ENCODE measurements around the gene GTF3C4. TPM values are rescaled to one million over a fixed set of nuclear protein-coding genes. Genes with fewer than 3 reads are reported as not detected.
"Not testable (repeated sequence)": the region's sequence is repeated elsewhere in the genome, so short reads cannot be mapped to it uniquely, and the experiment has no call there.

GTF3C4 gene
- polyA plus RNA-seq, 6 donors from 2014 or later: 3.3 to 4.6 (median 3.9) TPM

DNA sequence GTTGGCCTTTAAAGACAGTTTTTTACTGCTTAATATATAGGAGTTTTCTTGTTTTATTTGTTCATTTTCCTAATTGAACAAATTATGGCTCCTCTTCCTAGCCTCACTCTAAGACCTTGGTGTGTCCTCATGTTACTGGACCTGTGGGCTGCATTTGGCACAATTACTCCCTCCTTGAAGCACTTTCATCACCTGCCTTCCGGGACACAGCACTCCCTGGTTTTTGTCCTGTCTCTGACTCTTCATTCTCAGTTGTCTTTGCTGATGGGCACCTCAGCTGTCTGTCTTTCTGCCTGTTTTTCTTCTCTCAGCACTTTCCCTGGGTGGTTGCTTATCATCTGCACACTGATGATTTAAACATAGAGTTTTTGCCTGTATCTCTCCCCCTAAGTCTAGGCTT lies 13.6 kb downstream of the GTF3C4 start:
- ATAC-seq (ENCODE audit: low read depth in 2 of 2): no peak
- H3K4me3 Mint-ChIP-seq: no peak overlapping the region
- H3K36me3 Mint-ChIP-seq: peaks cover 21 to 36% of the 10 kb centered on the region in 2 donors
- no peaks in the 10 kb centered on the region for H3K27me3 Mint-ChIP-seq
- H3K27ac Mint-ChIP-seq: peak overlapping the region in 1 of 6 donors; percentile 58
- H3K4me1 Mint-ChIP-seq: peaks cover 5 to 7% (median 6%) of the 10 kb centered on the region in 3 donors
- no peaks in the 10 kb centered on the region for H3K9me3 Mint-ChIP-seq
- no peak for DNase-seq

DNA sequence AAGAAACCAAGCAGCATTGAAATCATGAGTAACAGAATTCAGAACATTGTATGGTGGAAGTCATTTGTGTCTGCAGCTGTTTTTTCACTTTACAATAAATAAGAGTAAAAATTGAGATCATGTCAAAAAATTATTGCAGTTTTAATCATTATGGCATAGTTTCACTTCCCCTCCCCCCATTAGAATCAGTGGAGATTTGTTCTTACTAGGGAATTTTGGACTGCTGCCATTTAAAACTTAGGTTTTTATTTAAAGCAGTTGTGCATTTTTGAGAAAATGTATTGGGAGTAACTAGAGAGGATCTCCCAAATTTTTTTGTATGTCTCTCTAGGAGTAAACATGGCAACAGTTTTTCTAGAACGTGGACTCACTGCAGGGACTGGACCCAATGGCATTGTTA lies 20.4 kb downstream of the GTF3C4 start:
- H3K27ac Mint-ChIP-seq: no peak overlapping the region
- peaks cover 15 to 26% of the 10 kb centered on the region in 2 donors for H3K36me3 Mint-ChIP-seq
- DNase-seq (no peak), ATAC-seq (ENCODE audit: low read depth in 2 of 2) (no peak)
- H3K9me3 Mint-ChIP-seq: peaks cover 0 to 6% (median 0%) of the 10 kb centered on the region in 7 donors
- no peaks in the 10 kb centered on the region for H3K4me1 Mint-ChIP-seq
- no peaks in the 10 kb centered on the region for H3K27me3 Mint-ChIP-seq
- H3K4me3 Mint-ChIP-seq: no peak overlapping the region

DNA sequence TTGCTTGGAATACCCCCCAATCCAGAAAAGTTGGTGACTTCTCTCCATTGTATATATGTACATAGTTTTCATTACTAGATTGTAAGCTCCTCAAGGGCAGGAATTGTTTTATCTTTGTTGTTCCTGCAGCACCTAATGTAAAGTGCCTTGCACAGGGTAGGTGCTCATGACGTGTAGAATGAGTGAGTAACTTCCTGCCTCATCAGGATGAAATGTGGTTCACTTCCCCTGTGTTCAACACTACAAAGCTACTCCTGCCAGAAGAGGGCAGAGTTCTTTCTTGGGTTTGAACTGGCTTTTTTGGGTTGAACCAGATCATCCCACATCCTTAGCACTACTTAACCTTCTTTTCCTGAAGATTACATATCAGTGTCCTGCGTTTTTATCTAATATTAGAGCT lies 23.9 kb downstream of the GTF3C4 start:
- Mint-ChIP-seq H3K27ac (no peak overlapping the region), H3K27me3 (peaks cover 0 to 9% (median 0%) of the 10 kb centered on the region in 3 donors), H3K4me1 (no peaks in the 10 kb centered on the region)

DNA sequence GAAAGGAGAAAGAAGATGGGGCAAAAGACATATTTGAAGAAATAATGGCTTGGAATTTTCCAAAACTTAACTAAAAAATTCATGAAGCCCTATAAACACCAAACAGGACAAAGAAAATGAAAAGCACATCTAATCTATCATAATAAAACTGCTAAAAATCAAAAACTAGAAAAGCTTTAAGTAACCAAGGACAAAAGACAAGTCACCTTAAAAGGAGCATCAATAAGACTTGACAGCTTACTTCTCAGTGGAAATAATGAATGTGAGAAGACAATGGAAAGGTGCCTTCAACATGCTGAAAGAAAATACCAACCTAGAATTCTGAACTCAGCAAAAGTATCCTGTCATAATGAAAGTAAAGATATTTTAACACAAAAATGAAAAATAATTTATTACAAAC lies 27.0 kb downstream of the GTF3C4 start:
- no peak overlapping the region for H3K4me3 Mint-ChIP-seq
- peaks cover 0 to 9% (median 0%) of the 10 kb centered on the region in 3 donors for H3K27me3 Mint-ChIP-seq
- peaks cover 21 to 23% of the 10 kb centered on the region in 2 donors for H3K36me3 Mint-ChIP-seq
- H3K9me3 Mint-ChIP-seq: peaks cover 4 to 31% (median 25%) of the 10 kb centered on the region in 7 donors
- H3K27ac Mint-ChIP-seq: peak overlapping the region in 1 of 6 donors; percentile 67
- ATAC-seq (ENCODE audit: low read depth in 2 of 2): no peak
- no peaks in the 10 kb centered on the region for H3K4me1 Mint-ChIP-seq
- no peak for DNase-seq

More for the DNA sequence above, 23.9 kb downstream of the GTF3C4 start:
- ATAC-seq (ENCODE audit: low read depth in 2 of 2) (peak; percentile 72 to 86), DNase-seq (no peak)
- Mint-ChIP-seq H3K4me3 (no peak overlapping the region), H3K36me3 (peaks cover 23 to 32% of the 10 kb centered on the region in 2 donors), H3K9me3 (peaks cover 4 to 31% (median 25%) of the 10 kb centered on the region in 7 donors)

GRCh38 chr9:132698989-132699388 lies 28.7 kb downstream of the GTF3C4 start:
- DNase-seq (no peak), ATAC-seq (ENCODE audit: low read depth in 2 of 2) (no peak)
- H3K36me3 Mint-ChIP-seq: peaks cover 21 to 23% of the 10 kb centered on the region in 2 donors
- peaks cover 4 to 31% (median 25%) of the 10 kb centered on the region in 7 donors for H3K9me3 Mint-ChIP-seq
- H3K27me3 Mint-ChIP-seq: peaks cover 0 to 20% (median 4%) of the 10 kb centered on the region in 3 donors
- H3K27ac Mint-ChIP-seq: no peak overlapping the region
- no peaks in the 10 kb centered on the region for H3K4me1 Mint-ChIP-seq
- no peak overlapping the region for H3K4me3 Mint-ChIP-seq

GRCh38 chr9:132699956-132700355 lies 29.7 kb downstream of the GTF3C4 start:
- Mint-ChIP-seq H3K36me3 (peaks cover 21 to 23% of the 10 kb centered on the region in 2 donors), H3K4me1 (no peaks in the 10 kb centered on the region), H3K4me3 (no peak overlapping the region), H3K27me3 (peaks cover 0 to 24% (median 4%) of the 10 kb centered on the region in 3 donors), H3K27ac (no peak overlapping the region), H3K9me3 (peaks cover 4 to 31% (median 25%) of the 10 kb centered on the region in 7 donors)
- DNase-seq (no peak), ATAC-seq (ENCODE audit: low read depth in 2 of 2) (no peak)

GRCh38 chr9:132702254-132702653 lies 32.0 kb downstream of the GTF3C4 start:
- ATAC-seq (ENCODE audit: low read depth in 2 of 2): no peak
- DNase-seq: no peak
- H3K27ac Mint-ChIP-seq: no peak overlapping the region
- no peaks in the 10 kb centered on the region for H3K4me1 Mint-ChIP-seq
- H3K36me3 Mint-ChIP-seq: peaks cover 10 to 17% of the 10 kb centered on the region in 2 donors
- H3K9me3 Mint-ChIP-seq: peaks cover 0 to 16% (median 13%) of the 10 kb centered on the region in 7 donors
- peaks cover 4 to 39% (median 17%) of the 10 kb centered on the region in 3 donors for H3K27me3 Mint-ChIP-seq
- H3K4me3 Mint-ChIP-seq: no peak overlapping the region

- Mint-ChIP-seq H3K9me3 (peaks cover 0 to 5% (median 4%) of the 10 kb centered on the region in 7 donors), H3K27me3 (peaks cover 4 to 35% (median 17%) of the 10 kb centered on the region in 3 donors), H3K36me3 (peaks cover 0 to 6% of the 10 kb centered on the region in 2 donors), H3K4me1 (no peaks in the 10 kb centered on the region), H3K27ac (no peak overlapping the region), H3K4me3 (no peak overlapping the region)
- DNase-seq (no peak), ATAC-seq (ENCODE audit: low read depth in 2 of 2) (no peak)
Observed at GRCh38 chr9:132703336-132703735, 33.1 kb downstream of the GTF3C4 start.

GRCh38 chr9:132708239-132708638 lies 38.0 kb downstream of the GTF3C4 start:
- Mint-ChIP-seq H3K4me3 (no peak overlapping the region), H3K4me1 (no peaks in the 10 kb centered on the region), H3K36me3 (no peaks in the 10 kb centered on the region), H3K9me3 (no peaks in the 10 kb centered on the region), H3K27ac (no peak overlapping the region), H3K27me3 (peaks cover 6 to 40% (median 19%) of the 10 kb centered on the region in 3 donors)
- no peak for ATAC-seq (ENCODE audit: low read depth in 2 of 2)
- DNase-seq: no peak

DNA sequence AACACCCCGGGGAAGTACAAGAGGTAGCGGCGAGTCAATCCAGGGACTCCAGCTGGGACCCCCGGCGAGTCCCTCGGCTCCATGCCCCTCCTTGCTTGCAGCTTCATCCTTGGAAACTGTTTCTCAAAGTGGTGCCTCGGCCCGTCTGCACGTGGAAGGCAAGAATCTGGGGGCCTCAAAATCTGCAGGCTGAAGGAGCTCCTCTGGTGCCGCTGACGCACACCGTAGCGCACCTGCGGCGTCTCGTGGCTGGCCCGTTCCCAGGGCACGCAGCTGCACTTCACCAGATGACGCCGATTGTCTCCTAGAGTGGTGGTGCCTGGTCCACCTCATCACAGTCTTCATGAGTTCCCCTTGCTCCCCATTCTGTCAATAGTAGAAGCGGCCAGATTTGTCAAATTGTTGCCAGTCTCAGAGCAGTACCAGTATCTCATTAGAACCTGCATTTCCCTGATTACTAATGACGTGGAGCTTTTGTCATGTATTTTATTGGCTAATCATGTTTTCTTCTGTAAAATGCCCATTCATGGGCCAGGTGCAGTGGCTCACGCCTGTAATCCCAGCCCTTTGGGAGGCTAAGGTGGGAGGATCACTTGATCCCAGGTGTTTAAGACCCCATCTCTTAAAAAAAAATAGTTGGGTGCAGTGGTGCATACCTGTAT lies 38.6 kb downstream of the GTF3C4 start:
- Mint-ChIP-seq H3K27me3 (peaks cover 5 to 33% (median 25%) of the 10 kb centered on the region in 3 donors), H3K36me3 (no peaks in the 10 kb centered on the region), H3K4me1 (no peaks in the 10 kb centered on the region), H3K27ac (no peak overlapping the region), H3K4me3 (no peak overlapping the region), H3K9me3 (no peaks in the 10 kb centered on the region)
- ATAC-seq (ENCODE audit: low read depth in 2 of 2) (no peak), DNase-seq (no peak)

- no peaks in the 10 kb centered on the region for H3K4me1 Mint-ChIP-seq
- no peaks in the 10 kb centered on the region for H3K9me3 Mint-ChIP-seq
- no peaks in the 10 kb centered on the region for H3K36me3 Mint-ChIP-seq
- no peak overlapping the region for H3K4me3 Mint-ChIP-seq
- no peak for ATAC-seq (ENCODE audit: low read depth in 2 of 2)
- no peak for DNase-seq
- H3K27ac Mint-ChIP-seq: no peak overlapping the region
- H3K27me3 Mint-ChIP-seq: peaks cover 5 to 28% (median 25%) of the 10 kb centered on the region in 3 donors
Observed at GRCh38 chr9:132710333-132710732, 40.1 kb downstream of the GTF3C4 start.

DNA sequence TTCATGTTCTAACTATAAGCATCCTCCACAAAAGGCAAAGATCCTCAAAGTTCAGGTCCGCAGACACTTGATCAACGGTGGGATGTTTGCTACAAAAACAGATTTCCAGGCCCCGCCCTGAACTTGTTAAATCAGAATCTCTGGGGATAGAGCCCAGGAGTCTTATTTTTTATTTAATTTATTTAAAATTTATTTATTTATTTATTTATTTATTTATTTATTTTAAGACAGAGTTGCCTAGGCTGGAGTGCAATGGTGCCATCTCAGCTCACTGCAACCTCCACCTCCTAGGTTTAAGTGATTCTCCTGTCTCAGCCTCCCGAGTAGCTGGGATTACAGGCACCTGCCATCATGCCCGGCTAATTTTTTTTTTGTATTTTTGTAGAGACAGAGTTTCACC lies 40.9 kb downstream of the GTF3C4 start:
- H3K27me3 Mint-ChIP-seq: peaks cover 5 to 21% (median 17%) of the 10 kb centered on the region in 3 donors
- not testable (repeated sequence) for H3K4me1 Mint-ChIP-seq; DNase-seq; ATAC-seq (ENCODE audit: low read depth in 2 of 2); H3K36me3 Mint-ChIP-seq; H3K4me3 Mint-ChIP-seq; H3K9me3 Mint-ChIP-seq; H3K27ac Mint-ChIP-seq

GRCh38 chr9:132711846-132712245 lies 41.6 kb downstream of the GTF3C4 start:
- H3K4me1 Mint-ChIP-seq: no peaks in the 10 kb centered on the region
- H3K27me3 Mint-ChIP-seq: peaks cover 5 to 17% (median 17%) of the 10 kb centered on the region in 3 donors
- H3K4me3 Mint-ChIP-seq: no peak overlapping the region
- DNase-seq (no peak), ATAC-seq (ENCODE audit: low read depth in 2 of 2) (no peak)
- peak overlapping the region in 1 of 6 donors; percentile 59 for H3K27ac Mint-ChIP-seq
- H3K9me3 Mint-ChIP-seq: no peaks in the 10 kb centered on the region
- H3K36me3 Mint-ChIP-seq: no peaks in the 10 kb centered on the region

- no peaks in the 10 kb centered on the region for H3K9me3 Mint-ChIP-seq
- no peaks in the 10 kb centered on the region for H3K4me1 Mint-ChIP-seq
- H3K36me3 Mint-ChIP-seq: no peaks in the 10 kb centered on the region
- no peak for DNase-seq
- H3K27me3 Mint-ChIP-seq: peaks cover 13 to 24% (median 23%) of the 10 kb centered on the region in 3 donors
- no peak overlapping the region for H3K4me3 Mint-ChIP-seq
- no peak overlapping the region for H3K27ac Mint-ChIP-seq
- ATAC-seq (ENCODE audit: low read depth in 2 of 2): no peak
Observed at GRCh38 chr9:132712753-132713152, 42.5 kb downstream of the GTF3C4 start.

All from naive B cell (primary cell).